ENCODE results near the gene RMDN3. TPM values are rescaled to one million over a fixed set of nuclear protein-coding genes. Genes with fewer than 3 reads are reported as not detected.

The RMDN3 gene, protein sequence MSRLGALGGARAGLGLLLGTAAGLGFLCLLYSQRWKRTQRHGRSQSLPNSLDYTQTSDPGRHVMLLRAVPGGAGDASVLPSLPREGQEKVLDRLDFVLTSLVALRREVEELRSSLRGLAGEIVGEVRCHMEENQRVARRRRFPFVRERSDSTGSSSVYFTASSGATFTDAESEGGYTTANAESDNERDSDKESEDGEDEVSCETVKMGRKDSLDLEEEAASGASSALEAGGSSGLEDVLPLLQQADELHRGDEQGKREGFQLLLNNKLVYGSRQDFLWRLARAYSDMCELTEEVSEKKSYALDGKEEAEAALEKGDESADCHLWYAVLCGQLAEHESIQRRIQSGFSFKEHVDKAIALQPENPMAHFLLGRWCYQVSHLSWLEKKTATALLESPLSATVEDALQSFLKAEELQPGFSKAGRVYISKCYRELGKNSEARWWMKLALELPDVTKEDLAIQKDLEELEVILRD
- polyA plus RNA-seq (ENCODE audit: low read depth in 6 of 6) = 10 to 100 TPM; 10.7 to 17.2 (median 12.1) TPM

- no peaks in the 10 kb centered on the region for H3K9me3 Mint-ChIP-seq
- H3K27ac Mint-ChIP-seq = peak within 1 kb of the TSS; percentile 92 to 100 (median 94)
- no peaks in the 10 kb centered on the region for H3K36me3 Mint-ChIP-seq
- DNase-seq (peak; percentile 91), ATAC-seq (ENCODE audit: low read depth in 2 of 2) (peak; percentile 91 to 98)
- H3K4me3 Mint-ChIP-seq = peak within 1 kb of the TSS; percentile 95 to 99 (median 96)
- no peaks in the 10 kb centered on the region for H3K27me3 Mint-ChIP-seq
- peaks cover 3 to 35% (median 27%) of the 10 kb centered on the region in 3 donors for H3K4me1 Mint-ChIP-seq
Measured at GRCh38 chr15:40754883-40755811, at the start of gene RMDN3. TSS of gene RMDN3 (minus strand) at chr15:40755254. CDS start at chr15:40754783, 471 bp downstream.

DNA sequence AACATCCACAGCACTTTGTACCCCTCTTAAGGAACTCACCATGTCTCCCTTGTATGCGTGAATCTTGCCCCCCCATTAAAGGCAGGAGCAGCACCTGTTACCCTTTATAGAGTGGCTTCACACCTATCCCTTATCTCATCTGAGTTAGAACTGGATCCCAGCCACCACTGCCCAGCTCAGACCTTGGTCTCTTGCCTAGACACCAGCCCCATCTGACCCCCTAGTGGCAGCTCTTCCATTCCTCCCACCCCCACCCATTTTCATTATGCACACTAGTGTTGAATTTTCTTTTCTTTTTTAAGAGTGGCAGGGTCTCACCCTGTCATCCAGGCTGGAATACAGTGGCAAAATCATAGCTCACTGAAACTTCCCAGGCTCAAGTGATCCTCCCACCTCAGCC, 48.6 kb upstream of the RMDN3 start:
- no peaks in the 10 kb centered on the region for H3K27me3 Mint-ChIP-seq
- no peaks in the 10 kb centered on the region for H3K9me3 Mint-ChIP-seq
- H3K4me1 Mint-ChIP-seq = peaks cover 27 to 39% (median 28%) of the 10 kb centered on the region in 3 donors
- ATAC-seq (ENCODE audit: low read depth in 2 of 2) (no peak), DNase-seq (no peak)
- H3K4me3 Mint-ChIP-seq = peak overlapping the region in 1 of 8 donors; percentile 27
- peaks cover 0 to 14% of the 10 kb centered on the region in 2 donors for H3K36me3 Mint-ChIP-seq
- peak overlapping the region in 1 of 6 donors; percentile 54 for H3K27ac Mint-ChIP-seq

- ATAC-seq (ENCODE audit: low read depth in 2 of 2) (no peak), DNase-seq (no peak)
- Mint-ChIP-seq H3K4me3 (peak overlapping the region in 1 of 8 donors; percentile 27), H3K4me1 (peaks cover 29 to 39% (median 31%) of the 10 kb centered on the region in 3 donors), H3K36me3 (peaks cover 3 to 20% of the 10 kb centered on the region in 2 donors), H3K9me3 (no peaks in the 10 kb centered on the region), H3K27ac (no peak overlapping the region), H3K27me3 (no peaks in the 10 kb centered on the region)
Measured at GRCh38 chr15:40803076-40803475, 48.0 kb upstream of the RMDN3 start.

DNA sequence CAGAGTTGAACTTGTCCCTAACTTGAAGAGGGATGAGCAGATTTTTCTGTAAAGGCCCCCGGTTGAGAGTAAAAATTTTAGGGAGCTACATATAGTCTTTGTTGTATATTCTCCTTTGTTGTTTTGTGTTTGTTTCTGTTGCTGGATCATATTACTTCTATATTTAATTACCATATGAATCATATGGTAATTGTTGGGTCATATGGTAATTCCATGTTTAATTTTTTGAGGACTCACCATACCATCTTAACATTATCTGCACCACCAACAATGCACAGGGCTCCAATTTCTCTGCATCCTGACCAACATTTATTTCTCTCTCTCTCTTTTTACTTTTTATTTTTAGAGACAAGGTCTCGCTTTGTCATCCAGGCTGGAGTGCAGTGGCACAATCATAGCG, 44.5 kb upstream of the RMDN3 start:
- ATAC-seq (ENCODE audit: low read depth in 2 of 2) (no peak), DNase-seq (no peak)
- H3K4me3 Mint-ChIP-seq = no peak overlapping the region
- peaks cover 24 to 31% (median 26%) of the 10 kb centered on the region in 3 donors for H3K4me1 Mint-ChIP-seq
- no peaks in the 10 kb centered on the region for H3K9me3 Mint-ChIP-seq
- no peak overlapping the region for H3K27ac Mint-ChIP-seq
- H3K36me3 Mint-ChIP-seq = peaks cover 6 to 16% of the 10 kb centered on the region in 2 donors
- H3K27me3 Mint-ChIP-seq = no peaks in the 10 kb centered on the region

- ATAC-seq (ENCODE audit: low read depth in 2 of 2) (no peak), DNase-seq (no peak)
- Mint-ChIP-seq H3K36me3 (peaks cover 10% of the 10 kb centered on the region in 2 donors), H3K27ac (no peak overlapping the region), H3K4me3 (no peak overlapping the region), H3K4me1 (peaks cover 26 to 31% (median 30%) of the 10 kb centered on the region in 3 donors), H3K27me3 (no peaks in the 10 kb centered on the region), H3K9me3 (no peaks in the 10 kb centered on the region)
Measured at GRCh38 chr15:40796512-40796911, 41.5 kb upstream of the RMDN3 start.

DNA sequence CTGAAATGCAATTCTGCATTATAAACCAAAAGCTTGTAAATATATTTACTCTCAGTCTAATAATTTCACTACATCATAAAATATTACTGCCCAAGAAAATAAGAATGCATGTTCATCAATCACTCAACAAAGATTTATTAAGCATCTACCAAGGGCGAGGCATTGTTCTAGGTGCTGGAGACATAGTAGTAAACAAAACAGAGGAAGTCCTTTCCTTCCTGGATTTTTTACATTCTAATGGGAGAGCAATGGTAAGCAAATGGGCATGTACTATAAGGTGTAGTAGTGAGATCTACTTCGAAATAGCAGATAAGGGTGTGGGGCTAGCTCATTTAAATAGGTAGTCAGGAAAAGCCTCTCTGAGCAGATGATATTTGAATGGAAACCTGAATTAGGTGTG, 41.0 kb upstream of the RMDN3 start:
- no peaks in the 10 kb centered on the region for H3K9me3 Mint-ChIP-seq
- H3K4me1 Mint-ChIP-seq = peaks cover 24 to 31% (median 27%) of the 10 kb centered on the region in 3 donors
- no peak overlapping the region for H3K27ac Mint-ChIP-seq
- H3K4me3 Mint-ChIP-seq = no peak overlapping the region
- DNase-seq (no peak), ATAC-seq (ENCODE audit: low read depth in 2 of 2) (no peak)
- H3K36me3 Mint-ChIP-seq = peaks cover 8 to 10% of the 10 kb centered on the region in 2 donors
- no peaks in the 10 kb centered on the region for H3K27me3 Mint-ChIP-seq

DNA sequence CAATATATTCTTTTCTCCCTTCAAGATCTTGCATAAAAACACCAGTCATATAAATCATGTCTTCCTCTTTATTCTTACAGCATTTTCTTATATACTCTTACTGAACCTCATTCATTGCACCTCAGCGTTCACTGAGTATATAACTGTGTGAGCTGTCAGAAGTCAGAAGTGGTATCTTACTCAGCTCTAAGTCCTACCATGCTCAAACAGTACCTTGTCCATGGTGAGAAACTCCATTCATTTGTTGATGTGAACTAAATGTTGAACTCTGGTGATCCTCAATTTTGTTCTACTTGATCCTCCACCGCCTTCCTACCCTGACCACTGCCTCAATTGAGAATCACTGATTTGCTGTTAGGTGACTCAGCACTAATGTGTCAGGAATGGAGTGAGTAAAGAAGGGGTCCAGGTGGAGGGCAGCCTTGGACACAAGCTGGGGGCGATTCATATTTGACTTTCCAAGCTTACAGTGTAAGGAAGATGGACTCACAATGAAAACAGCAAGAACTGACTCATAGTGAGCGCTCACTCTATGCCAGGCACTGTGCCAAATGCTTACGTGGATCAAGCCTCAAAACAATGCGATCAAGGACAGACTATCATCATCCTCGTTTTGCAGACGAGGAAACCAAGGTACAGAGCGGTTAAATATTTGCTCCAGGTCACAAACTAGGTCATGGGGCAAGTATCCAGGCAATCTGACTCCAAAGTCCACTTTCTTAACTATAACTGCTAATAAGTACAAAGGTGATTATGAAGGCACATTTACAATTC, 38.3 kb upstream of the RMDN3 start:
- no peak for ATAC-seq (ENCODE audit: low read depth in 2 of 2)
- Mint-ChIP-seq H3K4me3 (no peak overlapping the region), H3K36me3 (peaks cover 6 to 10% of the 10 kb centered on the region in 2 donors), H3K27me3 (no peaks in the 10 kb centered on the region), H3K4me1 (peaks cover 26 to 30% (median 27%) of the 10 kb centered on the region in 3 donors), H3K27ac (peak overlapping the region in 1 of 6 donors; percentile 76), H3K9me3 (no peaks in the 10 kb centered on the region)
- no peak for DNase-seq

DNA sequence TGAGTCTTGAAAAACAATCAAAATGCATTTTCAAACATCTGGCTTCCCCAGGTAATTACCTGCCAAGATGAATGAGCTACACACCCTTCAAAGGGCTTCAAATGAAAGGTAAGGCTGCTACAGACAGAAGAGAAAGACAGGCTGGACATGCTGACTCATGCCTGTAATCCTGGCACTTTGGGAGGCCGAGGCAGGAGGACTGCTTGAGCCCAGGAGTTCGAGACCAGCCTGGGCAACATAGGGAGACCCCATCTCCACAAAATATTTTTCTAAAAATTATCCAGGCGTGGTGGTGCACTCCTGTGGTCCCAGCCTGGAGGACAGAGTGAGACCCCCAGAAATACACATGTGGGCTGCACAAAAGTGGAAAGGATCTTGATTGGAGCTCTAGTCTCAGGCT, 37.3 kb upstream of the RMDN3 start:
- Mint-ChIP-seq H3K9me3 (no peaks in the 10 kb centered on the region), H3K4me1 (peaks cover 22 to 31% (median 27%) of the 10 kb centered on the region in 3 donors), H3K27ac (peak overlapping the region in 1 of 6 donors; percentile 32), H3K36me3 (peaks cover 0 to 4% of the 10 kb centered on the region in 2 donors), H3K27me3 (no peaks in the 10 kb centered on the region), H3K4me3 (no peak overlapping the region)
- ATAC-seq (ENCODE audit: low read depth in 2 of 2) = no peak
- DNase-seq = no peak

- Mint-ChIP-seq H3K27ac (no peak overlapping the region), H3K27me3 (no peaks in the 10 kb centered on the region), H3K4me1 (peaks cover 20 to 40% (median 36%) of the 10 kb centered on the region in 3 donors), H3K9me3 (no peaks in the 10 kb centered on the region), H3K4me3 (no peak overlapping the region), H3K36me3 (peaks cover 0 to 4% of the 10 kb centered on the region in 2 donors)
- ATAC-seq (ENCODE audit: low read depth in 2 of 2) (no peak), DNase-seq (no peak)
Measured at GRCh38 chr15:40790718-40791117, 35.7 kb upstream of the RMDN3 start.

- Mint-ChIP-seq H3K36me3 (peaks cover 0 to 4% of the 10 kb centered on the region in 2 donors), H3K27ac (no peak overlapping the region), H3K4me3 (no peak overlapping the region), H3K9me3 (no peaks in the 10 kb centered on the region), H3K4me1 (peaks cover 16 to 37% (median 36%) of the 10 kb centered on the region in 3 donors), H3K27me3 (no peaks in the 10 kb centered on the region)
- ATAC-seq (ENCODE audit: low read depth in 2 of 2) = no peak
- no peak for DNase-seq
Measured at GRCh38 chr15:40789999-40790398, 34.9 kb upstream of the RMDN3 start.

DNA sequence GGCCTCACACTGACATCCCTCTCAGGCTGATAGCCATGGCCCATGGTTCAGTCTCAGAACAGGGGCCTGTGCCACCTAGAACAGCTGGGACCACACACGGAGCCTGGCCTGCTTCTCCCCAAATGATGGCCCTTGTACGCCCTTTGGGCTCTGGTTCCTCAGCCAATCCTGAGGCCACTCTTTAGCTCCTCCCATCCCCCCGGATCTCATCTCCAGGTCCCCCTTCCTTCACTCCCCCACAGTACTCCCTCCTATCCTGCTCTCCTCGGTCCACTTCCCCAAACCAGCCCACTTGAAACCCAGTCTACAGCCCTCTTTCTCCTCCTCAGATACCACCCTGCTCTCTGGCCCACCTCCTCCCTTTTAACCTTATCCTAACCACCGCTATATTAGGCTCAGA, 34.1 kb upstream of the RMDN3 start:
- no peak for DNase-seq
- no peaks in the 10 kb centered on the region for H3K9me3 Mint-ChIP-seq
- H3K36me3 Mint-ChIP-seq = peaks cover 0 to 4% of the 10 kb centered on the region in 2 donors
- peak overlapping the region in 1 of 8 donors; percentile 52 for H3K4me3 Mint-ChIP-seq
- peaks cover 16 to 36% (median 35%) of the 10 kb centered on the region in 3 donors for H3K4me1 Mint-ChIP-seq
- H3K27me3 Mint-ChIP-seq = no peaks in the 10 kb centered on the region
- peak overlapping the region in 2 of 6 donors; percentile 37 to 76 for H3K27ac Mint-ChIP-seq
- no peak for ATAC-seq (ENCODE audit: low read depth in 2 of 2)

GRCh38 chr15:40787991-40788390, 32.9 kb upstream of the RMDN3 start:
- Mint-ChIP-seq H3K36me3 (peaks cover 0 to under 1% of the 10 kb centered on the region in 2 donors), H3K9me3 (no peaks in the 10 kb centered on the region), H3K27me3 (no peaks in the 10 kb centered on the region), H3K4me1 (peaks cover 12 to 30% (median 29%) of the 10 kb centered on the region in 3 donors), H3K4me3 (no peak overlapping the region), H3K27ac (peak overlapping the region in 1 of 6 donors; percentile 70)
- DNase-seq (no peak), ATAC-seq (ENCODE audit: low read depth in 2 of 2) (no peak)

Measured in naive B cell (primary cell).